Measurements from ENCODE around the gene PARP8. TPM values are rescaled to one million over a fixed set of nuclear protein-coding genes. Genes with fewer than 3 reads are reported as not detected.

PARP8 gene
- total RNA-seq, 1 donor from 2014 or later = 14.5 TPM

DNA sequence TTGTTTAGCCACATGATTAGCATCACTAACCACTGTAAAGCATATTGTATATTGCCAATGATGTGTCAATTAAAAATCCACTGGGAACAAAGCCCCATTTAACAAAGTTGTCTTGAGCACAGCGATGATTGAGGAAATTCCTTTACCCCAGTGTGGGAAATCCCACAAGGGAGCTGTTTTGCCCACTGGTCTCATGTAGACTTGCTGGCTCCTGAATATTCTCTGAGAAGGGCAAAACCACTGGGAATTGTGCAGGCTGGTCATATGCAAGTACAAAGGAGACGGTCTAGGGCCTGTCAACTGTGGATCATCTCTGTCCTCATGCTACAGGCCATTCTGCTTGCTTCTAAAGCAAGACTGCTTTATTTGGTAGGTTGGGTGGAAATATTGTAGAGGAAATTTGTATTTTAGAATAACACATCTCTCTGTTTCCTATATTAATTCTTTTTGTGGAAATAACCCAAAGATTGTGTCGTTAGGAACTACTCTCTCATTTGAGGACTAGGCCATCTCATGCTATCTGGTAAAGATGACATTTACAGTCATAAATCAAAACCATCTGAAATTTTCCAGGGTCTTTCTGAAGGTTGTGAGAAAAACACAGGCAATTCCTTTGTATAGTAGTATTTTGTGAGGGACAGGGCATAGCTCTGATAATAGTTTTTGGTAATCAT is 60.2 kb downstream of the PARP8 start:
- DNase-seq = no peak

DNA sequence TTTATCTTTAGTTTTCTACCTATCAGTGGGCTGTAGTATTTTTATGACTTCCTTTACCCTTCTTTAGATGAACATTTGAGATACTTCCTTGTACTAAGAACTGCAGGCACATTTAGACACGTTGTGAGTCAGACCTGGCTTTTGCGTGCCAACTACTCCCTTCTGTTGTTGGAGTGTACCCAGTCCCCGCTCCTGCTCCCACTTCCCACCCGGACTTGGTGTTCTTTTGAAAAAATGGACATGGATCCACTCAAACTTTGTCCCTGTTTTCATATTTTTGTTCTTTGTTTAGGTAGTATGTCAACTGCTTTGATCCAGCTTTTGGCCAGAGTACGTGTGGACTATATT is 60.7 kb downstream of the PARP8 start:
- DNase-seq = no peak

DNA sequence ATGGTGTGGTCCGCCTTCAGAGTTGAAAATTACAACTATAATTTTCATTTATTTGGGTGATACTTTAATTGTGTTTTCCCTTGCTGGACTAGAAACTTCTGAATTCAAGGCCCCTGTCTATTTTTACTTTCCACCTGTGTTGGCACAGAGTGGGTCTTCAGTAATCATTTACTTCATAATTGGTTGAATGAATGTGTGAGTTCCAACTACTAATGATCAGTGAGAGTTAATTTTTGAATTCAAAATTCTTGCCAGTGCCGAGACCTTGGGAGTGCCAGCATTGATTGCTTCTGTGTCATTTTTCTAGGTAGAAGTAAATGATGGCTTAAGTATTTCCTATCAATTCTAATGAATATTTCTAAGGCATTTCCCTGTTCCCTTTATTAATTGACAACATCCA is 61.4 kb downstream of the PARP8 start:
- DNase-seq = no peak

DNA sequence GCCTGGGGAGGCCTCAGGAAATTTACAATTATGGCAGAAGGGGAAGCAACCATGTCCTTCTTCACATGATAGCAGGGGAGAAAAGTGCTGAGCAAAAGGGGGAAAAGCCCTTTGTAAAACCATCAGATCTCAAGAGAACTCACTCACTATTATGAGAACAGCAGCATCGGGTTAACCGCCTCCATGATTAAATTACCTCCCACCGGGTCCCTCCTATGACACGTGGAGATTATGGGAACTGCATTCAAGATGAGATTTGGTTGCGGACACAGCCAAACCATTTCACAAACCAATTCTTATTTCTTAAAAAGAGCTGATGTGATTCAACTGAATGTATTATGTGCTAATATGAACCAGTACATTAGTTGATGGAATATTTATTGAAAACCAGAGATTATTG is 63.9 kb downstream of the PARP8 start:
- no peak for DNase-seq

DNA sequence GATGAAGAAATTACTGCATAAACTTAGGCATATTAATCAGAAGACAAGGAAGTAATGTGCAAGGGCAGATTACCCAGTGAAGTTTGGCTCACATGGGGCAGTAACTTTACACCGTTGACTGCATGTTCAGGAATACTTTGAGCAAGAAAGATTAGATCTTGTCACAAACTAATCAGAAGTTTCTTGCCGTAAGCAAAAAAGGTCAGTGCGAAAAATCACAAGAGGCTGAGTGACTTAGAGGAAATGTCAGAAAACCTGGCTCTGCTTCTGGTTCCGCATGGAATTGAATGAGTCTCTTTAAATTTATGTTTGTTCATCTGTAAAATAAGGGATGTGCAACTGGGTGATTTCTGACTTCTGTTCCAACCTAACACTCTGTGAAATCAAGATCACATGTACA is 64.4 kb downstream of the PARP8 start:
- DNase-seq = no peak

DNA sequence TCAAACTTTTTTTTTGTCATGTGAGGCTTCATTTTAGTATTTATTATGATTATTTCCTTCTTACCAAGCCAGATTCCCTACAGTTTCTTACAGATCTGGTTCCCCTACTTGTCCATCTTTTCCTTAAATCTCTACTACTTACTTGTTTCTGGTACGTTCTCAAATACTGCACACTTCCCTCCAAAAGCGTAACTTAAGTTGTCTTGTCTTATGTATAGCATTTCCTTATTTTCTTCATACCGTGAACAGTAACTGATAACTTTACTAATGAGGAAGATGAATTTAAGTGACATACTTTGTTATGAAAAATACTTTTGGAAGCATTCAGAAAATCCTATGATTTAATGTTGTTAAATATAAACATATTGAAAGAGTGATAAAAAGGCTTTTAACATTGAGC is 67.3 kb downstream of the PARP8 start:
- DNase-seq = no peak

DNA sequence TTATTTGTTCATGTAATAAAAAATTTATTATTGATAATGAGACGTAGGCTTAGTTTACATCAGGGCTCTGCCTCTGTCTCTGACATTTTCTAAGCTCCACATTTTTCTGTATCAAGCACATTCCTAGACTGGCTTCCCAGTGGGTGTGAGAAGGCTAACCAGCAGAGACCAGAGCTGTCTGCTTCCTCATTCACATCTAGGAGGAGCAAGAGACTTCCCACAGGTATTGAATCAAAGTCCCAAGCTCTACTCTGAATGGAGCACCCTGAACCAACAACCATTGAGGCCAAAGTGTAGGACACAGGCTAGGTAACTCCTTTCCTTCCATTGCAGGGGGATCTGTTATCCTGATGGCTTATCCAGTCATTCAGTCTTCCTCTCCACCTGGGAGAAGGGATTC is 72.4 kb downstream of the PARP8 start:
- no peak for DNase-seq

DNA sequence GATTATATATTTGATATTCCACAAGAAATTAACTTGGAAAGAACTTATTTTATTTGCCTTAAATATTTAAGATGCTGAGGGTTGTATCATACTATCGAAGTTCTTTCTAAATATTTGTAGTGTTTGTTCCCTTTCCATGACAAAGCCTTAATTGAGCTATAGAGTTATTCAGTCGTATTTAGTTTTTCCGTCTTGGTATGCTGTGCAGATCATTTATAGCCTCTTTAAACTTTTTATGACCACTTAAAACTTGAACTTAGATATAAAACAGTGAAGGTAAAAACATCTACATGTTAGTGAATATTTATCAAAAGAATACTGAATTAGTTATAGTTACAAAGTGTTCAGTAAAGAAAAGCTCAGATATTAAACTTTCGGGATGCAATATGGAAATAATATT is 74.4 kb downstream of the PARP8 start:
- no peak for DNase-seq

DNA sequence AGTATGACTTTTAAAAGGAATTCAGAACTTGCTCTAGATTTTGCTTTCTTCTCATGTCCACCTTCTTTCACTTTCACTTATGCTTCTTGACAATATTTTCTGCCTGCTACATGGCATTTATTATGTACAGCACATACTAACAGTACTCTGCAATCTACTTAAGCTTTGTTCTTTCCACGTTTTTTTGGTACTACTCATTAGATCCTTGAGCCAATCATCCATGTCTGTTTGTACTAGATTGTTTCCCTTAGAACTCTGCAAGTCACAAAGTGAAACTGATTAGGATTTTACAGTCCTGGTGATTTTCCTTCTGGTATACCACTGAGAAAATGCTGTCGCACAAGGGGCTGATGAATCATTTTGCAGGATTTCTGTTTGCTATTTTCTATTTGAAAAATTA is 78.3 kb downstream of the PARP8 start:
- DNase-seq = no peak

DNA sequence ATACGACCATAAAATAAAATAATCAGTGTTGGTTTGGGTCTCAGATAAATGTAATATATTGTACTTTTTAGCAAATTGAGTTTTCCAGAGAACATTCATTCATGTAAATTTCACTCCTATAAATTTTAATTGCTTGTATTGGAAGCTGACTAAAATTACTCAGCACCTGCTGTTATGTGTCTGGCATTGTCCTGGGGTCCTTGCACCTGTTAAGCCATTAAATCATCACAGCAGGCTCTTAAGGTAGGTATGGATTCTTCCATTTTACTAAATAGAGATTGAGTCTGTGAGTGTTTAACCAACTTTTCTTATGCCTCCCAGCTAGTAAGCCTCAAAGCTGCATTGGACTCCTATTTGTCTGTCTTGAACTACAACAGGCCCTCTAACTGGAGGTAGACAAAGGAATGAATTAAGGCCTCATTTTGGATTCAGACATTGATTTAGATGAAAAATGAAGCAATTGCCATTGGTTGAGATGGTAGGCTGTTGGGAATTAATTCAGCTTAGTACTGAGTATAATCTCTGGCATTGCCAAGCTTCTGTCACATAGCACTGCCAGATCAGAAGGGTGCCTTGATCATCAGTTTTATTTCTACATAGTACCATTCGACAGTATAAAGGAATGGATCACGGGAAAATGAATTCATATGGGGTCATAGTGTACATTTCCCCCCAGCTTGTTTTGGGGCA is 78.9 kb downstream of the PARP8 start:
- no peak for DNase-seq

DNA sequence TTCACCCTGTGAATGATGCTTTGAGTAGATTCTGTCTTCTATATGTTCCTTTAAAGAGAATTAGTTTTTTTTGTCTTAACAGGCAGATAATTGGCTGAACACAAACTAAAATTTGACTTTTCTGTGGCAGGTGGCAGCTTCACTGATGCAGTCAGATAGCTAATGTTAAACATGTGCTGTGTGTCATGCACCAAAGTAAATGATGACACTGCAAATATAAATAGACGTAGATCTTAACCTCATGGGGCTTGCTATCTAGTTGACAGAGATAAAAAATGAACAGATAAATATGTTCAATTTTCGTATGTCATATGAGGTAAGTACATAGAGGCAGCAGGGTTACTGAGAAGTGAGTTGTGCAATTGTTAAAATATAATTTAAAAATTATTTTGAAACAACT is 82.7 kb downstream of the PARP8 start:
- no peak for DNase-seq

DNA sequence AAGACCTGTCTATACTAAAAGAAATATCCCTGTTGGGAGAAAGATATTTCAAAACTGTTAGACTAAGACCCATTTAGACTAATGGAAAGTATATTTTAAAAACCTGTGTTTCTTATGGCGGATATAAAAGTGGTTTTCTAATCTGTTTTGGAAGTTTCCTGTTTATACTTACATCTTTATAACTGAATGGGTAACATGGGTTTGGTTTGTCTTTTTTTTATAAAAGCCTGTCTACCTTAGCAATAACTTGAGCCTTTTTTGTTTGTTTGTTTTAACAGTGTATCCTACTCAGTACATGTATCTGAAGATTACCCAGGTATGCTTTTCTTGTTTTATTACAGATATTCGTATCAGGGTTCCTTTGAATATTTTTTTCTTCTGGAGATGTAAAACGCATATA is 83.4 kb downstream of the PARP8 start:
- DNase-seq = no peak

DNA sequence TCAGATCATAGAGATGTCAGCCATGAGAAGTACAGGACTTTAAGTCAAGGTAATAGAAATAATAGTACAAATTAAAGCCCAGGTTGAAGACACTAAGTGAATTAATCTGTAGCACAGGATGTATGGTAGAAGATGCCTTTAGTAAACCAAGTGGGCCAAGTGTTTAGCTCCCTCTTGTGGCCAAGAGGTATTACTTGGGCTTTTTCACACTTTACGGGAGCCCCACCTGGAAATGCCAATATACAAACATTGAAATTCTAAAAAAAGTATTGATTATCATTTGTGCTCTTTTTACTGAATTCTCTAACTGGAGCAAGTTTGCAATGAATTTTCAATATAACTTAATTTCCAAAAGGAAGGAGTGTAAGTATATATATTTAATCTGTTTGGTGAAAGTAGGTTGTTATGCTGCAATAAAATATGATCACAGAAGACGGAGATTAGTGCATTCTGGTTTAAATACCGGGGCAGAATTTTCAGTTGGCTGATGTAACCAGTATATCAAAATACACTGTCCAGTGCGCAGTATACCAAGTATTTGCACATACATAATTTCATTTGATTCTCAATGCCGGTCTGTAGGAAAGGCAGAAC is 84.7 kb downstream of the PARP8 start:
- DNase-seq = no peak

DNA sequence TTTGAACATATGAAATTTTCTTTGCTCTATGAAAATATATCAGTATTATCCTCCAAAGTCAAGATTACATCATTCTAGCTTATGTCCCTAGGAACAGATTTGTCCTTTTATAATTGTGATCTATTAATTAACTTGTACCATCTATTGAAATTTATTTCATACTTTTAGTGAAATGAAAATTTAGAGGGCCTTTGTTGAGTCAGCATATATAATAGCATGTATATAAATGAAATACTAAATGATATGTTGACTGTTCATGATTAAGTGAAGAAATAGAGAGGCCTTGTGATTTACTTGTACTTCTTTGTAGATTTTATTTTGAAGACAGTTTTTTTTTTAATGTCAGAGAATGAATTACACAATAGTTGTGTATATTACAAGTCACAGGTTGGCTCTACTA is 86.4 kb downstream of the PARP8 start:
- no peak for DNase-seq

DNA sequence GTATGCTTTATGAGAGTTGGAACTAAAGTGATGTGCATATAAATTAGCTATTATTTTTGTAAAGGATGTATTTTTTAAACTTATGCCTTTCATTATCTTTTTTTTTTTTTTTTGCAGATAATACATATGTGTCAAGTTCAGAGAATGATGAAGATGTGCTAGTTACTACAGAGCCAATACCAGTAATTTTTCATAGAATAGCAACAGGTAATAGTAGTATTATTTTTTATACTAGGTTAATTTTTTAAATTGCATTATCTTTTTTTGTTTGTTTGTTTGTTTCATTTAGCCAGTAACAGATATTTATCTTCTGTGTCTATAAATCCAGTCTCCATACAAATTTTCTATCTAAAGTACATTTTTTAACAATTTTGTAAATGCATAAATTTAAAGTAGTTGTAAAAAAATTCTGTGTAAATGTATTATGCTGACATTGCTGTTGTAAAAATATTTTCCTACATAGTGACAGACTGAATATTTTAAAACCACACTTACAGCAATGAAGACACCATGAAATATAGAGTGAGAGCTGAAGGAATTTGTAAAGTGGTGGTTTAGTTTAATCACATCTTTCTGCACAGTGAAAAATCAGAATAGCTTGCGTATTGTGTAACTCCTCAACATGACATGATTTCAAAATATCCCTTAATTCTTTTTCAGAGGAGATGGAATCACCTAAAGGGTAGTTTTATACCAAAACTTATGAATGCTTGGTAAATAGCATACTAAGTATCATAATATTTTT is 93.3 kb downstream of the PARP8 start:
- no peak for DNase-seq

DNA sequence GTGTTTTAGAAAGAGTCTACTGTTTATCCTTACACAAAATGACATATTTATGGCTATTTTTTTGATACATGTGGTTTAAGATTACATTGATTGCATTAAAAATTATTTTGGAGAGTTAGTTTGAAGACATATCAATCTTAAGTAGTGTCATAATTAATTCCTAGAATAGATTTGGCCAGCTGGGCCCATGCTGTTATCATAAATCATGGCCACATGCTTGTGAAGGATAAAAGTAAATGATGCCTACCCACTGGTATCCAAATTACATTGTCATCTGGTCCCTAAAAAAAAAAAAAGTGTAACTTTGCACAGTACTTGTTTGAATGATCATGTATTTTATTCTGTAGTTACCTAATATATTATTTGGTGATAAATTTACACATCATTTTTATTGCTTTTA is 96.9 kb downstream of the PARP8 start:
- no peak for DNase-seq

DNA sequence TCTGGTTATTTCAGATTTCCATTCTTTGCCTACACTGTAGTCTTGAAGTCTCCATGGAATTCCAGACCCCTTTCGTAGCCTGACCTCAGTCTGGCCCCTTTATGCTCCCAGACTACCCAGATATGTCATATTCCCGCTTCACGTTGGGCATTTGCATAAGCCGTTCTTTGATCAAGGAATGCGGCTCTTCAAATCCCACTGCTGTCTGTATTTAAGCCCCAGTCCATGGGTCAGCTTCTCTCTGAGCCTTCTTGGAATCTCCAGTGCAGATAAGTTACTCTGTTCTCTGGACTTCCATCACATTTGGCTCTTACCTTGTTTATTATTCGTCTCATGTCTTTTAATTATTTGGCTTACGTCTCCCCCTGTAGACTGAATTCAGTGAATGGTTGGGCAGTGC is 97.4 kb downstream of the PARP8 start:
- DNase-seq = no peak

DNA sequence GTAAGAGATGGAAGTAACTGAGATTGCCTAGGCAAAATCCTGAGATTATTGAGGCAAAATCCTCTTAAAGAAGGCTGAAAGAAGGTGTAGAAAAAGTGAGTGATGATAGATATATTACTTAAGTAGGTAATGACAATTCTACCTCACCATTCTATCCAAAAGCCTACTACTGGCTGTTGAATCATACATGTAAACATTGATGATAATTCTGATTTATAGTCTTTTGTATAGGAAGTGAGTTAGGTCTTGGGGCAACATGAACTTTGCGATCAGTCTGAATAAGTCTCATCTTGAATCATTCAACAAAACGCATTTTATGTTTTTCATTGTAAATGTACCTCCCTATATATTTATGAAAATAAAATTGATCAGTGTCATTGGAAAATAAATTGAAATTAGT is 99.6 kb downstream of the PARP8 start:
- no peak for DNase-seq

DNA sequence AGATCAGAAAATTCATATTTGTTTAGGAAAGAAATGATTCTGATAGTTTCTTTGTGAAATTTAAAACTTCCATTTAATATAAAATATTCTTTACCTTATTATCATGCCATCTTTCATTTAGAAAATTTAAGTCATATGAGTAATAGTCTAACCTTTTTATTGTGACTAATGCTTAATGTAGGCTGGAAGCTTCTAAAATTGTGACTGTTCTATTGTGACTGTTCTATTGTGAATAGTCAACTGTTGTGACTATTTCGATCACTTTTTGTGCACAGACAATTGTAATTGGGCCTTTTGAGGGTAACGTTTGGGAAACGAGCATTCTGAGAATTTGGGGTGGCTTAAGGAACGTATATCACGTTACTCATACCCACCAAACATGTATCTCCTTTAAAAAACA is 100.0 kb downstream of the PARP8 start:
- no peak for DNase-seq

DNA sequence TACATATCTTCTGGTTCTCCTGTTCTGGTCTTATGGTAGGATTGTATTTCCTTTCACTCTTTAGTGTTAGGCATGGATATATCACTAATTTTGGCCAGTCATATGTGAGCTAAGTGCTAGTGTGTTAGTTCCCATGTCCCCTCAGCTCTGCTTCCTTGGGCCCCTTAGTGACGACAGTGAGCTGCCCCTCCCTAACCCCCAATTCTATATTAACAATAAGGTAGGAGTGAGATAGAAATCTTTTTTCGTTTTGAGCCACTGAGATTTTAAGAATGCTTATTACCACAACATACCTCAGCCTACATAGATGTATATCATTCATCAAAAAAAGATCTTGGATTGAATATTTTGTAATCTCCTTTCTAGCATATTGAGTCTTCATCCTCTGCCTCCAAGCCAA is 100.5 kb downstream of the PARP8 start:
- DNase-seq = no peak

DNA sequence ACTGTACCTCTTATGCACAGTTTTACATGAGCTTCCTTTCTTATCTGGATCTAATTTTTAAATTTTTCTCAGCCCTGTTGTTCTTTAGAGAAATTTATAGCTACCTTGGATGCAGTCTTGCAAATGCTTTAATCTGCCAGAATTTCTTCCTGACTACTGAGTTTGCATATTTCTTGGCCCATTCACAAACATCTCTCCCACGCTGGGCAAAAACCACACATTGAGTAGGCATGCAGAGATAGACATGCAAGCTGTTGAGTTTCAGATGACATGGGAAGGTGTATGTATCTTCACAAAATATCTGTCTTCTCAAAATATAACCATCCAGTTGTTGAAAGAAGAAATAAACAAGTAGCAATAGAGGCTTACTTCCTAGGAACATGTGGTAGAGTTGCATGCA is 101.2 kb downstream of the PARP8 start:
- no peak for DNase-seq

DNA sequence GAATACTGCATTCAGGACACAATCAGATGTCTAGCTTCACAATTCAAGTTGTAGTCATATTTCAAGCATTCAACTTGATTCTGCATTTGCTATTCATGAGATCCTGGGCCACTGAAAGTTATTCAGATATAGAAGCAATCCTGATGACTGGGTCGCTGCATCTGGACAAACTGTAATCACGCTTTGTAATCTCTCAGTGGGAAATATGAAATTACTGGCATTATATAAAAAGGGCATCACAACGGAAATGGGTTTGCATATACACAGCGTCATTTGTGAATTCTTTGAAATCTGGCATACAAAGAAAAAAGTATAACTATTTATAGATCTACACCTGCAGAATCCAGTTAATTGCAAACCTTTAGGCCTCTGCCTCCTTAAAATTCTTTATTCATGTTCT is 102.2 kb downstream of the PARP8 start:
- DNase-seq = no peak

DNA sequence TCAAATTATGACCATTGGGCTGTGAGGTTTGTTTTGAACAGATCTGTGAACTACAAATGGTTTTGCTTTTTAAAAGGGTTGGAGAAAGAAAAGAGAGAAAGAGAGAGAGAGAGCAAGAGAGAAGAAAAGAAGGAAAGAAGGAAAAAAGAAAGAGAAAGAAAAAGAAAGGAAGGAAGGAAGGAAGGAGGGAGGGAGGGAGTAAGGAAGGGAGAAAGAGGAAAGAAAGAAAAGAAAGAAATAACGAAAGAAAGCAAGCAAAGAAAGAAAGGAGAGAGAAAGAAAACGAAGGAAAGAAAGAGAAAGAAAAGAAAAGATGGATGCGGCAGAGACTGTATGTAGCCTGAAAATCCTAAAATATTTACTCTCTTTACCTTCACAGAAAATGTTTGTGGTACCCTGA is 104.0 kb downstream of the PARP8 start:
- DNase-seq = no peak

Data from skin of body (tissue), 2 donors.